NCI-H2171 (cell line): ENCODE measurements around the gene NCBP2L.

ENCODE experiments used
- DNase-seq: peaks from one replicate; lab custom pipeline; 2025; lab: John Stamatoyannopoulos, UW

NCBP2L gene

GRCh38 chrX:107752714-107753113, 24.8 kb upstream of the NCBP2L start:
- DNase-seq, result no peak

DNA sequence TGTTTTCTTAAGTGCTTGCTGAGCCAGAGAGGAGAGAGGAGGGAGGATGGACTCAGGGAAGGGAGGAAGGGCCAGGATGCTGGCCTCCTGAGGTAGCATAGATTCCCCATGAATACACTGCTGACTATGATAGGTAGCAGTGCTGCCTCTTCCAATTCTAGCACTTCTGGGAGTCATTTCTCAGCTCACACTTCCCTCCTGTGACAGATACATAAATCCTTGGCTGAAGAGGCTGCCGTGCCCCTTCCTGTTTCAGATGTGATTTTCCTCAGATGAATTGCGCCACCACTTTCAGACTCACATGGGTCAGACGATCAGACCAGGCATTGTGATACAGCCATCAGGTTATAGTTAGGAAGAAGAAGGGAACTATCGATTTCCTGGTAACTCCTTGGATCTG, 24.3 kb upstream of the NCBP2L start:
- DNase-seq, result no peak

- no peak for DNase-seq
Measured at GRCh38 chrX:107755721-107756120, 21.8 kb upstream of the NCBP2L start.

- DNase-seq, result no peak
Measured at GRCh38 chrX:107758231-107758766, 19.2 kb upstream of the NCBP2L start.

- DNase-seq, result no peak
Measured at GRCh38 chrX:107760304-107761077, 17.0 kb upstream of the NCBP2L start.

- DNase-seq, result no peak
Measured at GRCh38 chrX:107763647-107764046, 13.9 kb upstream of the NCBP2L start.

- DNase-seq, result no peak
Measured at GRCh38 chrX:107764845-107765608, 12.5 kb upstream of the NCBP2L start.

DNA sequence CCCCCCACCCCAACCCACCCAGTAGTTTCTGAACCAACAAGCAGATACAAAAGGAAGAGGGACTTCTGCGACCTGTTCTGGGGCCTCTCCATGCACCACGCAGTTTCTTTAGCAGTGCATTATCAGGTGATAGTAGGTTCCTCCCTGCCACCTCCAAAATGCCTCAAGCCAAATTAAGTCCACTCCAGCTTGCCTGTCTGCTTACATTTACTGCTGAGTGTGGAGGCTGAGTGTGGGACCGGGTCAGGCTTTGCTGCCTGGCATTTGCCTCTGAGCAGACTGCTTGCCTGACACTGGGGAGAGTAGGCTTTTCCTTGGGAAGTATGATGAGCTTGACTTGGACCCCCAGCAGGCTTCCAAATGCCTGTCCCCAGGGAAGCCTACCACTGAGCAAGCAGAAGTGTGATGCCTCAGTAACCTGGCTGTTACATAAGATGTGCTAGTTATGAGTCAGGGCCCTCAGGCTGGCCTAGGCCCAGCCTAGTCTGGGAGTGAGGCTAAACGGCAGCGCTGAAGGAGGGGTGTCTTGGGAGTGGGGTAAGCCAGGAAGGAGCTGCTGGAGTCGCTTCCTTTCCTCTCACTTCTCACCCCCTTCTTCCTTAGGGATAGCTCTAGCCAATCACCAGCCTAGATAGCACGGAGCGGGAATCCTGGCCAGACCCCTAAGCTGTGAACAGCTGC, 10.9 kb upstream of the NCBP2L start:
- DNase-seq, result no peak

- no peak for DNase-seq
Measured at GRCh38 chrX:107768051-107768450, 9.5 kb upstream of the NCBP2L start.

GRCh38 chrX:107769581-107770317, 7.8 kb upstream of the NCBP2L start:
- no peak for DNase-seq

- no peak for DNase-seq
Measured at GRCh38 chrX:107773206-107773605, 4.3 kb upstream of the NCBP2L start.

DNA sequence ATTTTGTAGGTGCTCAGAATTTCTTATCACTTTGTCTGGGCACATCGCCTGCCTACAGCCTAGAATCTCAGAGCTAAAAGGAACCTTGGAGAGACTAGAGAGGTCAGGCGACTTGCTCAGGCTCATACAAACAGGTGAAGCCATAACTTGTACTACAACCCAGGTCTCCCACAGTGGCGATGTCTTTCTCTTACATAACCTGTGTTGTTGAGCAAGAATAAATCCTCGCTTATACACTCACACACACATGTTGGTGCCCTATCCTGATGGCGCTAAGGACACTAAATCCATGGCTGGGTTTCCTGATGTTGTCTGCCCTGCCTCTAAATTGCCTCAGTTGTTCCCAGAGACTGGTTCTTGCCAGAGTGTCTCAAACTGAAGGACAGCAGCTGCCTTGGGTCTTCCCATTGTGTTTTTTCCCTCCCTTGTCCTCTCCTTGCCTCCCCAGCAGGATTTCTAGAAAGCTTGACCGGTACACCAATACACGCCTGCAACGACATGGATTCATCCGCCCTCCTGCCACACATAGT, 3.6 kb upstream of the NCBP2L start:
- no peak for DNase-seq

- no peak for DNase-seq
Measured at GRCh38 chrX:107775000-107775733, 2.4 kb upstream of the NCBP2L start.

- peak; percentile 6 for DNase-seq
Measured at GRCh38 chrX:107775734-107776511, 1.6 kb upstream of the NCBP2L start, which contains the start of gene TSC22D3. Gene TSC22D3, minus strand, starts transcription at chrX:107775787. Its CDS starts 368 bp downstream, at chrX:107775419.

DNA sequence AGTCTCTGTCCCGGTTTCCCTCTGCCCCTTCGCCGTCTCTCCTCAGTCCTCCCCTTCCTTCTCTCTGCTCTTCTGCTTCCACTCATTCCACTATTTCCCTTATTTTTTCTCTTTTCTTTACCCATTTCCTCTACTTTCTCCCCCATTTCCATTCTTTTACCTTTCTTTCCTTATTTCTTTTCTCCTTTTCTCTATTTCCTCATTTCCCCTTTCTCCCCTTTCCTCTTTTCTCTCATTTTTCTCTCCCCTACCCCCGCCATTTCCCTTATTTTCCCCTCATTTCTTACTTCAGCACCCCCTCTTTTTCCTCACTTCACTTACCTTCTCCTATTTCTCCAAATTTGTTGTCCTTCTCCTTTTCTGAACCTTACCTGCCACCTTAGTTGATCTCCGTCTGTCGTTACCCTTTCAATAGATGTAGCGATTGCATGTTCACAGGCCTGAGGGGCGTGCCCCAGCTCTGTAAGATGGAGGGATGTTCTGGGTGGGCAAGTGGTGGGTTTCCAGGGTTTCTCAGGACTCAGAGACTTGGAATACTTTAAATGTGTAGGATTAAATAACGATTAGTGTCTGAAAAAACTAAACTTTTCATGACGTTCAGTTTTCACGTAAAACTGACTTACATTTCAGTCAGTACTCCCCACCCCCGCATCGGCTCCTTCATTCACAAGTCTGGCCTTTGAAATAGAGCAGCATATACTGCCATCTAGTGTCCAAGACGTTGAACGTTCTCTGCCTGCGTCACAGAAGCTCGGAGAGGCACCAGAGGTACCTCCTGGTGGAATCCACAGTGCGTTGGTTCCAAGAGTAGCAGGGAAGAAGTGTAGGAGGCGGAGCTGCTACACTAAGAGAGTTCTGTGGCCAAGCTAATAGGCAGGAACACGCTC, 641 bp upstream of the NCBP2L start:
- DNase-seq, result peak; percentile 29

DNA sequence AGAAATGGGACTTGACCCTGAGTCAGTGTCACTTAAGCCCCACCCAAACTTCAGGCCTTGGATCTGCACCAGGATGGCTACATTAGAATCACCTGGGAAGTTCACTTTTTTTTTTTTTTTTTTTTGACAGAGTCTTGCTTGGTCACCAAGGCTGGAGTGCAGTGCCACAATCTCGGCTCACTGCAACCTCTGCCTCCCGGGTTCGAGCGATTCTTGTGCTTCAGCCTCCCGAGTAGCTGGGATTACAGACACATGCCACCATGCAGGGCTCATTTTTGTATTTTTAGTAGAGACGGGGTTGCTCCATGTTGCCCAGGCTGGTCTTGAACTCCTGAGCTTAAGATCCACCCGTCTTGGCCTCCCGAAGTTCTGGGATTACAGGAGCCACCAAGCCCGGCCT, 3.0 kb downstream of the NCBP2L start:
- DNase-seq, result no peak

DNA sequence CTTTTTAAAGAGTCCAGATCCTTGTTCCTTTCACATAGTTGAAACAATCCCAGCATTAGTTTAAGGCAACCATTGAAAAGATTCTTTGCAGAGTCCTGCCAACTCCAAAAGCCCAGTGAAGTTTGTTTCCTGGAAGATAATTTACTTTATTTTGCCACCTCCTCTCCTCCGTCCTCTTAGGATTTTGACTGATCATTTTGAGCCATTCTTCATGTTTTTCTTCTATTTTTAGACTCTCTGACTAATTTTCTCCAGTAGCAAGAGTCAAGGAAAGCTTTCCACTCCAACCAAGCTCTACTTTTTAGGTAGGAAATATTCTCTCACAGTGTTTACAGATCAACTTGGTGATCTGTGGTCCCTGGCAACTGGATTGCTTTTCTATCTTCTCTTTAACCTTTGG, 10.3 kb downstream of the NCBP2L start:
- DNase-seq, result no peak

DNA sequence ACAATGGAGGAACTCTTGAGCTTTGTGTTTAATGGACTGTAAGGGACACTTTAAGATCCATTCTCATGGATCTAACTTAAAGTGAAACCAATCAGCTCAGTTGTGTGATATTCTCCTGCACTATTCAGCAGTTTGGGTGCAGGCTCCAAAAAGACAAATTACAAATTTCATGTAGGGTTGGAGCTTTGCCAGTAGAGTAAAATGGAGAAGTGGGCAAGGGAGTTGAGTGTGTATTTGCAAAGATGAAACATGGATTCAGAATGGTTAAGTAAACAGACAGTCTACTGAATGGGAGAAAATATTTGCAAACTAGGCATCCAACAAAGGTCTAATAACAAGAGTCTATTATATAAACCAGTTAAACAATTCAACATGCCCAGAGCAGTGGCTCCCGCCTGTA, 26.9 kb downstream of the NCBP2L start:
- DNase-seq, result no peak

DNA sequence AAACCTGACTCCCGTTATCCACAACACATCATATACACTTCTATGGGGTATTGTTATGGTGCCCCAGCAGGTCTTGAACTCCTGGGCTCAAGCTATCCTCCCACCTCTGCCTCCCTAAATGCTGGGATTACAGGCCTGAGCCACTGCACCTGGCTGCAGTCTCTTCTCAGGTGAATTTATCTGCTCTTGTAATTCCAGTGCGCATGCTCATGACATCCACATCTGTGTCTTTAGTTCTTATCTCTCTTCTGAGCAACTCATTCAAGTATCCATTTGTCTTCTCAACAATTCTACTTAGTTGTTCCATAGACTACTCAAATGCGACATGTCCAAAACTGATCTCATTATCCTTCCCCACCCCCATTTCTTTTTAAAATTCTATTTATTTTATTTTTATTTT, 27.6 kb downstream of the NCBP2L start:
- no peak for DNase-seq
